Measurements from ENCODE around the gene CD160.

The CD160 gene

DNA sequence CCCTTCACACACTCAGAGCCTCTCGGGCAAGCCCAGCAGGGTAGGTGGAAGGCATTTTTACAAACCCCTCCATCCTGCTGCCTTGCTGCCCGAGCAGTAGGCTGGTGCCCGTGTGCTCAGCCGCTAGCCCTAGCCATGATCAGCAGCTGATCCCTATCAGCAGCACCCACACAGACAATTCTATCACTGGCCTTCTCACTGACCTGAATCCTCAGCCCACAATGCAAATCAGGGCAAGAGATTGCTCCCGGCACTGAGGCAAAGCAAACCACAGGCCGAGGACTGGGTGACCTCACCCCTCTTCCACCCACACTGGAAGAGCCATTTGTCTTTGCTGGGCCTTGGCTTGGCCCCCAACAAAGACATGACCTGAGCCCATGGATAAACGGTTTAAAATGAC is 11.2 kb upstream of the CD160 start:
- Histone ChIP-seq H4K20me1 (ENCODE audit: insufficient read depth) (no peaks in the 10 kb centered on the region), H3K27ac (no peak overlapping the region), H3K27me3 (ENCODE audit: insufficient read depth, low read depth) (no peaks in the 10 kb centered on the region), H3K79me2 (ENCODE audit: insufficient read depth, low read depth) (no peaks in the 10 kb centered on the region), H2AFZ (ENCODE audit: low read depth) (no peak overlapping the region), H3K4me2 (peak overlapping the region; percentile 1; the same call in 1 of the 2 replicates), H3K4me1 (ENCODE audit: low read depth, poor library complexity, severe bottlenecking) (peaks cover 7% of the 10 kb centered on the region), H3K9ac (no peak overlapping the region), H3K36me3 (ENCODE audit: insufficient read depth) (no peaks in the 10 kb centered on the region), H3K4me3 (IDR thresholded peaks at IDR 0.05; ENCODE audit: insufficient read depth, low read depth, low read length) (no peak overlapping the region)
- TF ChIP-seq, protein P1, sequence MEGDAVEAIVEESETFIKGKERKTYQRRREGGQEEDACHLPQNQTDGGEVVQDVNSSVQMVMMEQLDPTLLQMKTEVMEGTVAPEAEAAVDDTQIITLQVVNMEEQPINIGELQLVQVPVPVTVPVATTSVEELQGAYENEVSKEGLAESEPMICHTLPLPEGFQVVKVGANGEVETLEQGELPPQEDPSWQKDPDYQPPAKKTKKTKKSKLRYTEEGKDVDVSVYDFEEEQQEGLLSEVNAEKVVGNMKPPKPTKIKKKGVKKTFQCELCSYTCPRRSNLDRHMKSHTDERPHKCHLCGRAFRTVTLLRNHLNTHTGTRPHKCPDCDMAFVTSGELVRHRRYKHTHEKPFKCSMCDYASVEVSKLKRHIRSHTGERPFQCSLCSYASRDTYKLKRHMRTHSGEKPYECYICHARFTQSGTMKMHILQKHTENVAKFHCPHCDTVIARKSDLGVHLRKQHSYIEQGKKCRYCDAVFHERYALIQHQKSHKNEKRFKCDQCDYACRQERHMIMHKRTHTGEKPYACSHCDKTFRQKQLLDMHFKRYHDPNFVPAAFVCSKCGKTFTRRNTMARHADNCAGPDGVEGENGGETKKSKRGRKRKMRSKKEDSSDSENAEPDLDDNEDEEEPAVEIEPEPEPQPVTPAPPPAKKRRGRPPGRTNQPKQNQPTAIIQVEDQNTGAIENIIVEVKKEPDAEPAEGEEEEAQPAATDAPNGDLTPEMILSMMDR (conservative IDR thresholded peaks at IDR 0.05; ENCODE audit: low read depth, low read length), result no peak

DNA sequence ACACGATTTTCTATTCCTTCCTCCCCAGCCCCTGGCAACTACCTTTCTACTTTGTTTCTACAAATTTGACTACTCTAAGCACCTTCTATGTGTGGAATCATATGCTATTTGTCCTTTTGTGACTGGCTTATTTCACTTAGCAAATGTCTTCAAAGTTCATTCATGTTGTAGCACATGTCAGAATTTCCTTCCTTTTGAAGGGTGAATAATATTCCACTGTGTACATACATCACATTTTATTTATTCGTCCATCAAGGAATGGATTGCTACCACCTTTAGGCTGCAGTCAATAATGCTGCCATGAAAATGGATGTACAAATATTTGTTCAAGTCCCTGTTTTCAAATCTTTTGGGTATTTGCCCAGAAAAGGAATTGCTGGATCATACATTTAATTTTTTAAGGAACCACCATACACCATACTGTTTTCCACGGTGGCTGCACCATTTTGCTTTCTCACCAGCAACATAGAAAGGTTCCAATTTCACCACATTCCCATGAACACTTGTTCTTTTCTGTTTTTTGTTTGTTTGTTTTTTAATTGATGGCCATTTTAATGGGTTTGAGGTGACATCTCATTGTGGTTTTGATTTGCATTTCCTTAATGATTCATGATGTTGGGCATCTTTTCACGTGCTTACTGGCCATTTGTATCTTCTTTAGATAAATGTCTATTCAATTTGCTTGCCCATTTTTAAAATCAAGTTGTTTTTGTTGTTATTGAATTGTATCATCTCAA is 8.8 kb upstream of the CD160 start:
- Histone ChIP-seq H2AFZ (ENCODE audit: low read depth) (no peak overlapping the region), H3K4me3 (IDR thresholded peaks at IDR 0.05; ENCODE audit: insufficient read depth, low read depth, low read length) (no peak overlapping the region), H3K9ac (no peak overlapping the region), H3K4me1 (ENCODE audit: low read depth, poor library complexity, severe bottlenecking) (peaks cover 7% of the 10 kb centered on the region), H3K36me3 (ENCODE audit: insufficient read depth) (no peaks in the 10 kb centered on the region), H4K20me1 (ENCODE audit: insufficient read depth) (no peaks in the 10 kb centered on the region), H3K4me2 (no peak overlapping the region), H3K79me2 (ENCODE audit: insufficient read depth, low read depth) (no peaks in the 10 kb centered on the region), H3K27me3 (ENCODE audit: insufficient read depth, low read depth) (no peaks in the 10 kb centered on the region), H3K27ac (no peak overlapping the region)
- TF ChIP-seq, protein P1 (conservative IDR thresholded peaks at IDR 0.05; ENCODE audit: low read depth, low read length), result no peak

- TF ChIP-seq, protein P1 (conservative IDR thresholded peaks at IDR 0.05; ENCODE audit: low read depth, low read length), result no peak
- Histone ChIP-seq H3K9ac (no peak overlapping the region), H4K20me1 (ENCODE audit: insufficient read depth) (no peaks in the 10 kb centered on the region), H3K79me2 (ENCODE audit: insufficient read depth, low read depth) (no peaks in the 10 kb centered on the region), H2AFZ (ENCODE audit: low read depth) (no peak overlapping the region), H3K4me1 (ENCODE audit: low read depth, poor library complexity, severe bottlenecking) (peaks cover 7% of the 10 kb centered on the region), H3K36me3 (ENCODE audit: insufficient read depth) (no peaks in the 10 kb centered on the region), H3K27ac (no peak overlapping the region), H3K27me3 (ENCODE audit: insufficient read depth, low read depth) (no peaks in the 10 kb centered on the region), H3K4me3 (IDR thresholded peaks at IDR 0.05; ENCODE audit: insufficient read depth, low read depth, low read length) (no peak overlapping the region), H3K4me2 (no peak overlapping the region)
Measured at GRCh38 chr1:145711213-145711651, 8.1 kb upstream of the CD160 start.

DNA sequence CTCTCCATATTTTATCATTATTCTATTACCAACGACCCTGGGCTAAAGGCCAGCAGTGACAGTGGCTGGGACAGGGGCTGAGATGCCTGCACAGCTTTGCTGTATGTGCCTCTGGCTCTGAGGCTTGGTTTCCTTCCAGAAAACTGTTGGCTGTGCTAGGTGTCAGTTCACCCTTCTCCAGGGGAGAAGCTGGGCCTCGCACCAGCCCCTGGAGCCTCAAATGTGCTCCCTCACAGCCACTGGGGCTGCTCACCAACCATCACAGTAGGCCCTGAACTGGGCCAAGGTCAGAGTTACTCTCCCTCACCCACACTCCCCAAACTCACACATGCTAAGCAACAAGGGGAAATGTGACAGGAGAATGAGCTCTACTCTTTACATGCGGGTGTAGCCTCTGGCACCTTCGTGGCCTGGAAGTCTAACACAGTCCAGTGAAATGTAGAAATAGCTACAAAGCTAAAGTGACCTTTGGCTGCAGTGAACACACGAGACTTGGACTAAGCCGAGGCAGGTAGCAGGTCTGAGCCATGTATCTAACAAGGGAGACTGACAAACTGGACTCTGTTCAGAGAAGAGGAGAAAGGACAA is 4.7 kb upstream of the CD160 start:
- TF ChIP-seq, protein P1 (conservative IDR thresholded peaks at IDR 0.05; ENCODE audit: low read depth, low read length), result no peak
- Histone ChIP-seq H3K4me3 (IDR thresholded peaks at IDR 0.05; ENCODE audit: insufficient read depth, low read depth, low read length) (no peak overlapping the region), H3K4me1 (ENCODE audit: low read depth, poor library complexity, severe bottlenecking) (peaks cover 8% of the 10 kb centered on the region), H3K27ac (no peak overlapping the region), H3K27me3 (ENCODE audit: insufficient read depth, low read depth) (no peaks in the 10 kb centered on the region), H3K36me3 (ENCODE audit: insufficient read depth) (no peaks in the 10 kb centered on the region), H3K9ac (no peak overlapping the region), H2AFZ (ENCODE audit: low read depth) (no peak overlapping the region), H4K20me1 (ENCODE audit: insufficient read depth) (no peaks in the 10 kb centered on the region), H3K4me2 (no peak overlapping the region), H3K79me2 (ENCODE audit: insufficient read depth, low read depth) (no peaks in the 10 kb centered on the region)

Data from KMS-11 (cell line).